K562 (cell line): Measurements from ENCODE around the gene TRIM38. TPM values are rescaled to one million over a fixed set of nuclear protein-coding genes. Genes with fewer than 3 reads are reported as not detected.

Experiments
- E2F5 ChIP-seq: sonication (generic); formaldehyde crosslinking; IDR thresholded peaks from 2 replicates; pipeline ENCODE4 v1.8.0; 2022; ENCODE audit warnings: mild to moderate bottlenecking, missing genetic modification reagents
- ELF4 ChIP-seq: fragments of 450-650 bp; formaldehyde crosslinking; IDR thresholded peaks from 2 replicates; pipeline ENCODE4 v1.4.0; 2022; ENCODE audit warnings: missing genetic modification characterization
- ETV5 ChIP-seq: sonication (generic); formaldehyde crosslinking; IDR thresholded peaks from 2 replicates; pipeline ENCODE4 v1.4.0; 2020; ENCODE audit warnings: low read depth, mild to moderate bottlenecking, missing genetic modification reagents
- FOXP4 ChIP-seq: sonication (generic); formaldehyde crosslinking; IDR thresholded peaks from 2 replicates; pipeline ENCODE4 v1.8.0; 2022; ENCODE audit warnings: mild to moderate bottlenecking, missing genetic modification reagents, borderline replicate concordance
- GTF3C2 ChIP-seq: IDR thresholded peaks from 3 replicates; pipeline ENCODE4 v1.6.1; 2011; ENCODE audit warnings: borderline replicate concordance, mild to moderate bottlenecking, moderate library complexity; ENCODE audit not compliant: insufficient read length; ENCODE audit errors: extremely low read depth
- HBP1 ChIP-seq: fragments of 450-650 bp; formaldehyde crosslinking; IDR thresholded peaks from 2 replicates; pipeline ENCODE4 v1.4.0; 2022; ENCODE audit warnings: missing genetic modification characterization
- MYBL2 ChIP-seq, 2 experiments: fragments of 450-650 bp in 1 of 2; sonication (generic) in 1 of 2; formaldehyde crosslinking in 1 of 2; IDR thresholded peaks; 2 replicates each; pipeline versions ENCODE4 v1.6.1 to v1.8.1; 2017 to 2022; ENCODE audit warnings: borderline replicate concordance in 1 of 2, inconsistent platforms in 1 of 2, low read depth in 1 of 2, mild to moderate bottlenecking in 1 of 2, missing genetic modification reagents in 1 of 2, moderate library complexity in 1 of 2
- SFPQ ChIP-seq: fragments of 200-400 bp; formaldehyde crosslinking; IDR thresholded peaks from 2 replicates; pipeline ENCODE4 v1.6.1; 2017; ENCODE audit warnings: mild to moderate bottlenecking, low read depth, low read length, moderate library complexity
- SIN3A ChIP-seq, 2 experiments: fragments of 150-350 bp in 1 of 2; IDR thresholded peaks; 2 replicates each; pipeline ENCODE4 v1.6.1; 2011 to 2016; ENCODE audit warnings: borderline replicate concordance in 2 of 2, low read depth in 2 of 2, low read length in 2 of 2, mild to moderate bottlenecking in 2 of 2, moderate library complexity in 2 of 2; ENCODE audit not compliant: control insufficient read depth in 1 of 2
- VEZF1 ChIP-seq: fragments of 200-800 bp; sonication (Bioruptor generic); IDR thresholded peaks from 2 replicates; pipeline ENCODE4 v1.6.1; 2017; ENCODE audit warnings: missing genetic modification characterization, missing compliant biosample characterization
- XRCC5 ChIP-seq: fragments of 200-400 bp; formaldehyde crosslinking; IDR thresholded peaks from 2 replicates; pipeline ENCODE4 v1.6.1; 2017; ENCODE audit warnings: low read depth, mild to moderate bottlenecking, low read length
- polyA plus RNA-seq, 8 experiments: library from polyadenylated mRNA; depleted of rRNA in 4 of 8; stranded (reverse) in 5 of 8; unstranded in 3 of 8; fragments of >200 nt; fragmentation: Nextera tagmentation in 2 of 8; fragmentation: Illumina TruSeq in 1 of 8; extraction: Ambion mirVana in 2 of 8; extraction: Trizol in 1 of 8; gene quantifications; 2 replicates each; pipeline versions ENCODE4 v1.2.1 to v1.2.3, GENCODE V29; 2011 to 2014; ENCODE audit warnings: inconsistent platforms in 1 of 8, missing spikeins in 1 of 8
- total RNA-seq, 7 experiments: library from RNA; depleted of rRNA in 6 of 7; stranded (reverse); fragments of >200 nt in 6 of 7; fragmentation: Illumina TruSeq in 2 of 7; extraction: Trizol in 2 of 7; gene quantifications; 2 replicates each; pipeline versions ENCODE4 v1.2.1 to v1.2.3, GENCODE V29; 2011 to 2021; ENCODE audit warnings: low replicate concordance in 1 of 7

The TRIM38 gene
- total and polyA plus RNA-seq, 9 of the 15 experiments (the other 6 are each of a cell fraction or from before 2014, with no cell fraction given): 1.7 to 6.7 (median 6.3) TPM

- no peak for TF ChIP-seq HBP1
- peak; percentile 73; the same call in 1 of the 2 replicates for TF ChIP-seq ELF4 (CRISPR knock-in tag)
- no peak for TF ChIP-seq FOXP4 (CRISPR knock-in tag)
- no peak for TF ChIP-seq E2F5
- no peak for TF ChIP-seq MYBL2 (IDR thresholded peaks at IDR 0.05; ENCODE audit: low read depth)
- no peak for TF ChIP-seq MYBL2 (CRISPR knock-in tag; IDR thresholded peaks at IDR 0.05; ENCODE audit: borderline replicate concordance)
- no peak for TF ChIP-seq SIN3A (IDR thresholded peaks at IDR 0.05; ENCODE audit: borderline replicate concordance in 2 of 2, control insufficient read depth in 1 of 2, low read depth in 2 of 2, low read length in 2 of 2)
- TF ChIP-seq XRCC5: no peak
- no peak for TF ChIP-seq SFPQ
- TF ChIP-seq VEZF1 (CRISPR knock-in tag): no peak; the same call in 1 of the 2 replicates
- no peak for TF ChIP-seq GTF3C2
- no peak; the same call in 1 of the 2 replicates for TF ChIP-seq ETV5 (CRISPR knock-in tag)
These were observed at the start of gene TRIM38 (continued) for GRCh38 chr6:25962149-25963127.
